Measurements from ENCODE around the gene HDAC4. TPM values are rescaled to one million over a fixed set of nuclear protein-coding genes. Genes with fewer than 3 reads are reported as not detected.

Gene HDAC4
- total RNA-seq, 1 donor from 2014 or later = 11.8 TPM

- Mint-ChIP-seq H3K4me3 (ENCODE audit: unreplicated experiment) (no peak overlapping the region), H3K9me3 (ENCODE audit: unreplicated experiment) (no peaks in the 10 kb centered on the region), H3K36me3 (ENCODE audit: low read depth, unreplicated experiment) (no peaks in the 10 kb centered on the region), H3K4me1 (ENCODE audit: low read depth, unreplicated experiment) (peaks cover 14% of the 10 kb centered on the region), H3K27me3 (ENCODE audit: low read depth, unreplicated experiment) (peaks cover 5% of the 10 kb centered on the region), H3K27ac (ENCODE audit: unreplicated experiment) (no peak overlapping the region)
- Histone ChIP-seq H3K27ac (ENCODE audit: low read depth, low read length) (no peak overlapping the region), H3K9ac (ENCODE audit: low read length) (no peak overlapping the region), H3K4me3 (ENCODE audit: insufficient read depth, low read depth, low read length) (no peak overlapping the region), H3K79me2 (ENCODE audit: insufficient read depth, low read length) (peaks cover 9% of the 10 kb centered on the region), H3K4me1 (ENCODE audit: insufficient read depth, low read length) (peaks cover 5% of the 10 kb centered on the region), H3K27me3 (ENCODE audit: insufficient read depth, low read length) (no peaks in the 10 kb centered on the region), H3K36me3 (ENCODE audit: insufficient read depth, low read length) (no peaks in the 10 kb centered on the region), H3K9me3 (ENCODE audit: insufficient read depth, low read depth, low read length) (no peaks in the 10 kb centered on the region), H3K4me2 (ENCODE audit: low read length) (no peak overlapping the region), H2AFZ (ENCODE audit: low read depth, low read length) (no peak overlapping the region), H4K20me1 (ENCODE audit: insufficient read depth, low read length) (peaks cover 23% of the 10 kb centered on the region)
- DNase-seq (ENCODE audit: low read depth) (no peak), FAIRE-seq (no peak)
- TF ChIP-seq CTCF (IDR thresholded peaks at IDR 0.05; ENCODE audit: insufficient read depth, low read depth, low read length) (no peak), EZH2 (IDR thresholded peaks at IDR 0.05; ENCODE audit: insufficient read depth, low read length) (no peak)
These were observed 105.3 kb downstream of the HDAC4 start for GRCh38 chr2:239295377-239296019.

GRCh38 chr2:239294571-239295054 lies 106.2 kb downstream of the HDAC4 start:
- Histone ChIP-seq H2AFZ (ENCODE audit: low read depth, low read length) (no peak overlapping the region), H3K9me3 (ENCODE audit: insufficient read depth, low read depth, low read length) (no peaks in the 10 kb centered on the region), H4K20me1 (ENCODE audit: insufficient read depth, low read length) (peaks cover 23% of the 10 kb centered on the region), H3K79me2 (ENCODE audit: insufficient read depth, low read length) (peaks cover 12% of the 10 kb centered on the region), H3K4me3 (ENCODE audit: insufficient read depth, low read depth, low read length) (no peak overlapping the region), H3K27me3 (ENCODE audit: insufficient read depth, low read length) (no peaks in the 10 kb centered on the region), H3K9ac (ENCODE audit: low read length) (no peak overlapping the region), H3K36me3 (ENCODE audit: insufficient read depth, low read length) (no peaks in the 10 kb centered on the region), H3K27ac (ENCODE audit: low read depth, low read length) (no peak overlapping the region), H3K4me1 (ENCODE audit: insufficient read depth, low read length) (peaks cover 5% of the 10 kb centered on the region), H3K4me2 (ENCODE audit: low read length) (no peak overlapping the region)
- Mint-ChIP-seq H3K27me3 (ENCODE audit: low read depth, unreplicated experiment) (peaks cover 5% of the 10 kb centered on the region), H3K9me3 (ENCODE audit: unreplicated experiment) (no peaks in the 10 kb centered on the region), H3K4me1 (ENCODE audit: low read depth, unreplicated experiment) (peaks cover 19% of the 10 kb centered on the region), H3K36me3 (ENCODE audit: low read depth, unreplicated experiment) (peaks cover 2% of the 10 kb centered on the region), H3K27ac (ENCODE audit: unreplicated experiment) (no peak overlapping the region), H3K4me3 (ENCODE audit: unreplicated experiment) (no peak overlapping the region)
- no peak for FAIRE-seq
- TF ChIP-seq CTCF (IDR thresholded peaks at IDR 0.05; ENCODE audit: insufficient read depth, low read depth, low read length) (no peak), EZH2 (IDR thresholded peaks at IDR 0.05; ENCODE audit: insufficient read depth, low read length) (no peak)
- DNase-seq (ENCODE audit: low read depth) = no peak

- TF ChIP-seq EZH2 (IDR thresholded peaks at IDR 0.05; ENCODE audit: insufficient read depth, low read length) (no peak), CTCF (IDR thresholded peaks at IDR 0.05; ENCODE audit: insufficient read depth, low read depth, low read length) (no peak)
- no peaks in the 10 kb centered on the region for H3K27me3 ChIP-seq (ENCODE audit: insufficient read depth, low read length)
- H4K20me1 ChIP-seq (ENCODE audit: insufficient read depth, low read length) = peaks cover 23% of the 10 kb centered on the region
- no peak overlapping the region for H3K4me2 ChIP-seq (ENCODE audit: low read length)
- Mint-ChIP-seq H3K4me1 (ENCODE audit: low read depth, unreplicated experiment) (peaks cover 20% of the 10 kb centered on the region), H3K36me3 (ENCODE audit: low read depth, unreplicated experiment) (peaks cover 2% of the 10 kb centered on the region), H3K27me3 (ENCODE audit: low read depth, unreplicated experiment) (peaks cover 5% of the 10 kb centered on the region), H3K9me3 (ENCODE audit: unreplicated experiment) (no peaks in the 10 kb centered on the region), H3K27ac (ENCODE audit: unreplicated experiment) (no peak overlapping the region), H3K4me3 (ENCODE audit: unreplicated experiment) (no peak overlapping the region)
- H3K9me3 ChIP-seq (ENCODE audit: insufficient read depth, low read depth, low read length) = no peaks in the 10 kb centered on the region
- H3K36me3 ChIP-seq (ENCODE audit: insufficient read depth, low read length) = no peaks in the 10 kb centered on the region
- no peak overlapping the region for H3K9ac ChIP-seq (ENCODE audit: low read length)
- peaks cover 11% of the 10 kb centered on the region for H3K79me2 ChIP-seq (ENCODE audit: insufficient read depth, low read length)
- H2AFZ ChIP-seq (ENCODE audit: low read depth, low read length) = no peak overlapping the region
- FAIRE-seq (no peak), DNase-seq (ENCODE audit: low read depth) (no peak)
- peaks cover 5% of the 10 kb centered on the region for H3K4me1 ChIP-seq (ENCODE audit: insufficient read depth, low read length)
- H3K4me3 ChIP-seq (ENCODE audit: insufficient read depth, low read depth, low read length) = no peak overlapping the region
- H3K27ac ChIP-seq (ENCODE audit: low read depth, low read length) = no peak overlapping the region
These were observed 106.9 kb downstream of the HDAC4 start for GRCh38 chr2:239293775-239294430.
